A673 (cell line): ENCODE measurements around the gene ETV6.

Experiments used
- EZH2 ChIP-seq: fragments of 200-600 bp; sonication (generic); IDR thresholded peaks from 2 replicates; pipeline ENCODE4 v1.6.1; 2017; ENCODE audit warnings: borderline replicate concordance, low read depth, mild to moderate bottlenecking, mixed read lengths, antibody characterized with exemption, low read length; ENCODE audit not compliant: poor library complexity, severe bottlenecking
- TF ChIP-seq, protein P1 (sequence below): fragments of 300-800, 200-600 bp; sonication (generic); conservative IDR thresholded peaks from 2 replicates; pipeline ENCODE4 v1.5.1; 2017; ENCODE audit warnings: low read depth, mild to moderate bottlenecking, antibody characterized with exemption, low read length, moderate library complexity, mixed read lengths

DNA sequence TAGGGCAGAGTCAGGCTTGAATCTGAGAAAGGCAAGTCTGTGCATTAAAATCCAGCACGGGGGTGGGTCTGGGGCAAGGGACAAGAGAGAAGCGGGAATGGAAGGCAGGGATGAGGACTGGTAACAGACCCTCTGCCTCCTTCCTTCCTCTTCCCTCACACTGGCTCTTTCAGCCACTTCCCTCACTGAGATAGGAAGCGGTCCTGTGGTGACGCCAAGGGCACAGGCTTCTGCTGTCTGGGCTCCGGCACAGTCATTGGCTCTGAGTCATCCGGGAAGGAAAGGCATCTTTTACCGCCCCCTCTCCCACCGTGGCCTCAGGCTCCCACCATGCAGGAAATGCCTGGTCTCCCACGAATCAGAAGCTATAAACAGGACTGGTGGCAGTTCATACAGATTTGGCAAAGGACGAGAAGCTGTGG is 70.2 kb downstream of the ETV6 start:
- TF ChIP-seq, protein P1, sequence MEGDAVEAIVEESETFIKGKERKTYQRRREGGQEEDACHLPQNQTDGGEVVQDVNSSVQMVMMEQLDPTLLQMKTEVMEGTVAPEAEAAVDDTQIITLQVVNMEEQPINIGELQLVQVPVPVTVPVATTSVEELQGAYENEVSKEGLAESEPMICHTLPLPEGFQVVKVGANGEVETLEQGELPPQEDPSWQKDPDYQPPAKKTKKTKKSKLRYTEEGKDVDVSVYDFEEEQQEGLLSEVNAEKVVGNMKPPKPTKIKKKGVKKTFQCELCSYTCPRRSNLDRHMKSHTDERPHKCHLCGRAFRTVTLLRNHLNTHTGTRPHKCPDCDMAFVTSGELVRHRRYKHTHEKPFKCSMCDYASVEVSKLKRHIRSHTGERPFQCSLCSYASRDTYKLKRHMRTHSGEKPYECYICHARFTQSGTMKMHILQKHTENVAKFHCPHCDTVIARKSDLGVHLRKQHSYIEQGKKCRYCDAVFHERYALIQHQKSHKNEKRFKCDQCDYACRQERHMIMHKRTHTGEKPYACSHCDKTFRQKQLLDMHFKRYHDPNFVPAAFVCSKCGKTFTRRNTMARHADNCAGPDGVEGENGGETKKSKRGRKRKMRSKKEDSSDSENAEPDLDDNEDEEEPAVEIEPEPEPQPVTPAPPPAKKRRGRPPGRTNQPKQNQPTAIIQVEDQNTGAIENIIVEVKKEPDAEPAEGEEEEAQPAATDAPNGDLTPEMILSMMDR: no peak
- no peak for TF ChIP-seq EZH2
